NCI-H2227 (cell line): Measurements from ENCODE around the gene IAH1.
"Not testable (repeated sequence)": the region's sequence is repeated elsewhere in the genome, so short reads cannot be mapped to it uniquely, and the experiment has no call there.

Source experiments
- DNase-seq: peaks from one replicate; lab custom pipeline; 2025; ENCODE audit not compliant: unreplicated experiment; lab: John Stamatoyannopoulos, UW

Gene IAH1

DNA sequence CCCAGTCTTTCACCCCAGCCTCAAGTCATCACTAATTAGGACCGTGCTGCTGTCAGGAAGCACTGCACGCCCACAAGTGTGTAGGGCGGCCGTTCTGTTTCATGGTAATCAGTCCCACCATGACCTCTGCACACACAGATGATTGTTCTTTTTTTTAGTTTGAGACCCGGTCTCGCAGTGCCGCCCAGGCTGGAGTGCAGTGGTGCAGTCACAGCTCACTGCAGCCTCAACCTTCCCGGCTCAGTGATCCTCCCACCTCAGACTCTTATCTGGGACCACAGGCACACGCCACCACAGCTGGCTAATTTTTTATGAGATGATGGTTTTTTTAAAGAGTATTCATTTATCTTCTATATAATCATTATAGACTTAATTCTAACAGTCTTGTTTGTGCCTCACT lies 1.8 kb upstream of the IAH1 start:
- DNase-seq = no peak

DNA sequence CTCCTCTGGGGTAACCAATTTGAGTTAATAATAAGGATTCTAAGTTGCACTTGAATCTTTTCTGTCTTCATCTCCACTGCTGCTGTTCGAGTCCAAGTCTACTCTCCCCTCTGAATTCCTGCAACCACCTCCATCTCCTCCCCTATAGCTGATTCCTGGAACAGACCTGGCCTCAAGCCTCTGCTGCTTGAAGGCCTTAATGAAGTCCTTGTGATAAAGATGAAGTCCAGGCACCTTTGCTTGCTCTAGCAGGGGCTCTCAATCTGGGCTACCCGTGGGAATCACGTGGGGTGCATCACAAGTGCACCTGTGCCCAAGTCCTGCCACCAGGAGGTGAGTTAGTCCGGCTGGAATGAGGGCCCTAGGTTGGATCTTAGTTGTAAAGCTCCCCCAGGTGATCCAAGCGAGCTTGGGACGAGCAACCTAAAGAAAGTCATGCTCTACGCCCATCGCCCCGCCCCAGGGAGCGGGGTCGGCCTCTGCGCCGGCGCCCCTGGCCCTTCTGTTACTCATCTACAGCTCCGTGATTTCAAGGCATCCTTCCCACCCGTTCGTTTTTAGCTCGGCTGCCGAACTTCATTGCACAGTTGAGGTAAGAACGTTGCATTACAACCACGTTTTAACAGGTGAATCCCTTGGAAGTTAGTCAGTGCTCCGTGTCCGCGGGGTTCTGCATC lies 905 bp upstream of the IAH1 start:
- peak; percentile 75 for DNase-seq

DNA sequence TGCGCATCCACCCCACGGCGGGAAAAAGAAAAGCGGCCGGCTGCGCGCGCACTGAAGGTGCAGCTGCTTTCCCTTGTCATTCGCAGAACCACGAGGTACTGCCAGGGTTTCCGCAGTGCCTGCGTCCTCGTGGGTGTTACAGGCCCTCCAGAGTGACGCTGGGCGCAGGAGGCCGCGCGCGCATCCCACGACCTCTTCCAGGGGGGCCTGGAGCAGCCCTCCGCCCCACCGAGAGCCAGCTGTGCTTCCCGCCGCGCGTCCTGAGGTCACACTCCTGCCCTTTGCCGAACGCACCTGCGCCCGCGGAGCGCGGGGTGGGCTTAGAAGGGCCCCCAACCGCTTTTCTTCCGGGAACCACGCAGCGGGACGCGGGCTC lies 378 bp upstream of the IAH1 start:
- peak; percentile 79 for DNase-seq

DNA sequence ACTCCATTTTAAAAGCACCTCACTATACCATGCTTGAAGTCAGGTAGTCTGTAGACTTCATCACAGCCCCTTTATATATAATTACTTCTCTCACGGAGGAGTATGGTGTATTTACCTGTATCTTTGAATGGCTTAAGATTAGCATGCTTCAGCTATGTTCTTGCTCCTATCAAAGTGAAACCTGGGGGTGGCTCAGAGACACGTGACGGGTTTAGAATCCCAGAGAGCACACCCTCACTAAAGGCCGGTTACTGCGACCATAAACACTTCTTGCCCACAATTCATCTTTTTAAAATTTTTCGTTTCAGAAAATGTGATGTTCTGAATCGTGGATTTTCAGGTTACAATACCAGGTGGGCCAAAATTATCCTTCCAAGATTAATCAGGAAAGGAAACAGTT lies 3.6 kb downstream of the IAH1 start:
- no peak for DNase-seq

DNA sequence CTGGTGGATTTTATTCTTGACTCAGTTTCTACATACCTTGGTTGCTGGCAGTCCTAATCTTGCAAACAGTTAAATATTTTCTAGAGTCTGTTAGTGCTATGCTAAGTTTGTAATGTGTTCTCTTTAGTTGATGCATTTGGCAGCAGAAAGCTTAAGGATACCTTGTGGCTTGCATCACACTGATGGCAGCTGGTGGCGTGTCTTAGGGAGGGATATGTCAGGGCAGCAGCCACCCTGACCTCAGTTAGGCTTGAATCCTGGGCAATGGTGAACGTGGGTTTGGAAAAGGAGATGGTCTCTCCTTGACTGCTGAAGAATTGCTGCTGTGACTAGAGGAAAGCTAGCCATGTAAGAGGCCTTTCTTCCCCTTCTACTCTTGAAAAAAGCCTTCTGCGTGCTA lies 4.2 kb downstream of the IAH1 start:
- no peak for DNase-seq

DNA sequence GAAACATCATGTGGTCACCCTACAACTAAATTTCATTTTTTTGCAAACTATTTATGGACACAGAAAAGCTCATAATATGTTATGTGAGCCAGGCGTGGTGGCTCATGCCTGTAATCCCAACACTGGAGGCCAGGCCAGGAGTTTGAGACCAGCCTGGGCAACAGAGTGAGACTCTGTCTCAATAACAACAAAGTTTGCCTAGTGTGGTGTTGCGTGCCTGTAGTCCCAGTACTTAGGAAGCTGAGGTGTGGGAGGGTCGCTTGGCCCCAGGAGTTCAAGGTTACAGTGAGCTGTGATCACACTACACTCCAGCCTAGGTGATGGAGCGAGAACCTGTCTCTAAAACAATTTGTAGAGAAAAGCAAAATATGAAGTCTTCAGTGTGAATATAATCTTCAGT lies 5.8 kb downstream of the IAH1 start:
- DNase-seq = no peak

DNA sequence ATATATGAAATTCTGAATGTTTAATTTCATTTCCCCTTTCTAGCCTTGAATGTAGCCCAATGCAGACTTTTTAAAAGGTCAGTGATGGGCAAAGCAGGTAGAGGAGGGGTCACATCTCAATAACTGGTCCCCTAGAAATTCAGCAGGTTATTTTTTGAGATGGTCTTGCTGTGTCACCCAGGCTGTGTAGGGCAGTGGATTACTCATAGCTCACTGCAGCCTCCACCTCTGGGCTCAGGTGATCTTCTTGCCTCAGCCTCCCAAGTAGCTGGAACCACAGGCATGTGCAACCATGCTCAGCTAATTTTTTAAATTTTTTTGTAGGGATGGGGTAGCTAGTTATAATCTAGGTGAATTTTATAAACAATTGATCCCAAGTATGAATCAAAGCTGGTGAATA lies 8.8 kb downstream of the IAH1 start:
- DNase-seq = no peak

DNA sequence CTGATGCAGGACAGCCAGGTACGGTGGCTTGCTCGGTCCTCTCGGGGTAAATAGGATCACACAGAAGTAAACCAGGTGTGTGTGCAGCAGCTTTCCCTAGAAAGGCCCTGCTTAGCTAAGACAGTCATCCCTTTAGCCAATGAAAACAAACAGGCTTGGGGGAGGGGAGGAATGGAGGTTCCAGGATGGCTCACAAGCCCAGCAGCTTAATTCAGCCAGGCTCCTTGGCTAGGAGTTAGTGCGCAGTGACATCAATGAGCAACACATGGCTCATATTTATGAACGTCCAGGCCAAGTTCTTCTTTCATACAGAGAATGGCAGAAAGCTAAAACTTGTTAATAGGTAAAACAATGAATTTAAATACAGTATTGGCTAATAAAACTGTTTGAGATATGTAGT lies 10.2 kb downstream of the IAH1 start:
- no peak for DNase-seq

DNA sequence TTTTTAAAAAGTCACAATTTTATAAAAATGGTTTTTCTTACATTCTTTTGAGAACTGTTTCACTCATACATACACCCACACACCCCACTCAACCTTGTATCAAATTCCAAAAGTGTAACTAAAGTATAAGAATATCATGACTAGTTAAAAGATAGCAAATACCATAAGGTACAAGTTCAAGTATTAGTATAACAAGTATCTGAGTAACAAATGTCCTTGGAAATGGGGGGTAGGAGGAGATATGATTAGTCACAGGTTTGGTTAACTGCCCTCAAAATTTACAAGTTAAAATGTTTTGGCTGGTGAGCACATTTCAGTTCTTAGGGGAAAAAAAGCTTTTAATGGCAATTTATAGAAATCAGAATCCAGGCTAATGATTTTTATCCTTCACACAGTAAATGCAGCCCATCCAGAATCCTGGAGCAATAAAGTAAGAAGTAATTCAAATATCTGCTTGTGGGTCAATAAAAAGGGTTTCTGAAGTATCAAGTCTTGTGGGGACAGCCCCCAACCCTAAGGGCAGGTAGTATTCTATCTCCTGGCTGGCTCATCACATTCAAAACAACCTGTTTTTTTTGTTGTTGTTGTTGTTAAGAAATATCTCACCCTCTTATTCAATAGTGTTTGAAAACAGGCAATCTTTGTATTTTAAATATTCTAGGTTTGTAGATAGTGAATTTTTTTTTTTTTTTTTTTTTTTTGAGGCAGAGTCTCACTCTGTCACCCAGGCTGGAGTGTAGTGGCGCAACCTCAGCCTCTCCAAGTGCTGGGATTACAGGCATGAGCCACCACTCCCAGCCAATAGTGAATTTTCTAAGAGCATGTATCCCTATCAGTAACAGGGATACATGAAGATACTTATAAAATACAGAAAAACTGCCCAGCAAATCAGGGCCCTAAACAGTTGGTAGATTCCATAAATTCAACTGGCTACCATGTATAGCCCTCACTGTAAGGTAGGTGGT lies 14.5 kb downstream of the IAH1 start:
- no peak for DNase-seq

DNA sequence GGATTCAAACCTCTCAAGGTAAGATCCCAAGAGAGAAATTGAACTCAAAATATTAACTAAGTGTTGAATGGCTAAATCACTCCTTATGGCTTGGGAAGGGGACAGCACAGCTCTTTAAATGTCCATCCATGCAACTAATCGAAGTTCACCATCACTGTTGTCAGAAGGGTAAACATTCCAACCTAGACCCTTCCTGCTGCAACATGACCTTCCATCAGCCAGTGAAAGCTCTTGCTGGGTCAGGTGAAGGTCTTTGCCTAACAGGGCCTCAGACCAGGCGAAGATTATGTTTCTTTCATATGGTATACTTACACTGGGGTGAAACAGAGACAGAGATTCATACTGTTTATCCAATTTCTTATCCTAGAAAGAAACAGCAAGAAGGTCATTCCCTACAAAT lies 16.4 kb downstream of the IAH1 start:
- DNase-seq = no peak

DNA sequence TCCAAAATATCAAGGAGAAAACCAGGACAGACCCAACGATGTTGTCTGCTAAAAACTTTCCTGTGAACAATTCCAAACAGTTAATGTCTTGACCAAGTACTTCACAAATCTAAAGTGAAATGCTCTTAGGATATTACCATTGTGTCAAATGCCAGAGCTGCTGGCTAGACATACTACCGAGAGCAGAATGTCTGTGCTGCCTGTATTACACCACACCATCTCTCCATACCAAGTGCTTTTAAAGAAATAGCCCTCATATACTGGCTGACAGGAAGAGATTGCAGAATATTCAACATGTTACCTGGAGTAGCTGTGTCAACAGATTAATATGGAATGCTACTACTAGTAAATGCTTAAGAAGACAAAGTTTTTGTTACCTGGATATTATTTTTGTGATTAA lies 18.6 kb downstream of the IAH1 start:
- no peak for DNase-seq

DNA sequence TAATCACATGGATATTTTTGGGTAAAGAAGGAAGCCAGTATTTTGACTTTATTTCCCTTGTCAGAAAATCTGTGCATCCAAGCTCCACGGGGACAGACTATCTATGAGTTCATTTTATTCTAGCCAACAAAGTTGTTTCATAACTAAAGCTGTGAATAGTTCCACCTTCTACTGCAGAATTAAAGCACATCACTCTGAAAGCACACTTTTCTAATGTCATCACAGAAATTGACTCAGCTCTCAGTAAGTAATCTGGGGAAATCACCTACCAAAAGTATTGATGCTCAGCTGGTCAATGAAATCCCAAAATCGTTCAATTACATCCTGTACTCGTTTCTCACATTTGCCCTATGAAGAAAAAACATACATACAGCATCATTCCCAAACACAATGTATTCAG lies 19.1 kb downstream of the IAH1 start:
- DNase-seq = no peak

DNA sequence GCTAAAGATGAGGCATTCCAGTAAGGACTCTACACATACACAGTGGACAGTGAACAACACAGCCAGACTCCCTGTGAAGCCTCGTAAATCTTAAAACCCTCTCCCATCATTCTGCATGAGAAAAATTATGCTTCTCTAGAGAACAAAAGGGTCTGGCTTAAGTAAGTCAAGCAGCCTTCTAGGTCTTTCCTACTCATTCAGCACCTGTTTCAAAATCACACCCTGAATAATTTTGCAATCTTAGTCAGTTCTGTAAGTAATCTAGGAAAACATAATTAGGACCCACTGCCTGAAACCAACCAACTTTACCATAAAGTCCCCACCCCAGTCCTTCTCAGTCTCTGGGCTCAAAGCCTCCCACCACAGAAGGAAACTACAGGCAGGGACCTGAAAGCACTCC lies 19.7 kb downstream of the IAH1 start:
- DNase-seq = no peak

DNA sequence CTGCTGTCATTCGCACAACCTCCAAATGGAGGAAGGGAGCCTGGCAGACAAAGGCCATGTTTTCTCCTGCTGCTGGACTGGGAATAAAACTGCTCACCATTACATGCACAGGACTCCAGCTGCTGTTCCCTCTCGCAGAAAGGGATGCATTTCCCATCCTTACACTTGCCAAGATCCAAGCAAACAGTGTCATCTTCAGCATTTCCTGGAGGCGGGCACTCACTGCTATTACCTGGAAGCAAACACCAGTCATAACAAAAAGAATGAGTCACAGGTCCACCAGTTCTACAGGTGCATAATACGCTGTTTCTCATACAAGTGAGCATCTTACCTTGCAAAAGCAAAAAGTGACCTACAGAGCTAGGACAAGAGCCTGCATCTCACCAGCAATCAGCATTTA lies 22.7 kb downstream of the IAH1 start:
- DNase-seq = no peak

DNA sequence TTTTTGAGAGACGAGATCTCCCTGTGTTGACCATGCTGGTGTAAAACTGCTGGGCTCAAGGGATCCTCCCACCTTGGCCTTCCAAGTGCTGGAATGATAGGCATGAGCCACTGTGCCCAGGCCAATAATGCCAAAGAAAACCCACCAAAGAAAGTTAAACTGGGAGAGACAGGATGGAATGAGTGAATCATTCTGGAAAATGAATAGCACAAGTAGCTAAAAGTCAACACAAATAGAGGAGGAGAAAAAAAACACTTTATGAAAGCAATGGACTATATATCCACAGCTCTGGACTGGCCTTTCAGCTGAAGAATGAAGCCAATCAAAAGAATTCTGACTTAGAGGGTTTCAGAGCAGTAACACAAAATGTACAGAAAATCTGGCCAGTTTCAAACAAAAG lies 23.9 kb downstream of the IAH1 start:
- DNase-seq = no peak

DNA sequence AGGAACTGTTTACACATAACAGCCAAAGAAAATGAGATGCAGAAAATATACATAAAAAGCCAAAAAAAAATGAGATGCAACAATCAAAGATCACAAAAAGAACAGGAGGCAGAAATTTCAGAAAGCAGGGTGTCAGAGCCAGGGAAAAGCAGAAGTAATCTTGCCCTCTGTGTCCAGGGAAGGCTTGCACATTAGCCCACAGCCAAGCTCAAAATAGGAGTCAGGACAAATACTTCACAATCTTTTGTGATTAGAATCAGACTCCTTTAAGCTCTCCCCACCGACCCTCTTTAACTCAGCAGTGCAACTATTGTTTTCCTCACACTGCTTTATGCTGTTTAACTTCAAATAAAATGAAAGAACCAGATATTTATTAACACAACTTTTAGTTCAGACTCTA lies 34.6 kb downstream of the IAH1 start:
- no peak for DNase-seq

DNA sequence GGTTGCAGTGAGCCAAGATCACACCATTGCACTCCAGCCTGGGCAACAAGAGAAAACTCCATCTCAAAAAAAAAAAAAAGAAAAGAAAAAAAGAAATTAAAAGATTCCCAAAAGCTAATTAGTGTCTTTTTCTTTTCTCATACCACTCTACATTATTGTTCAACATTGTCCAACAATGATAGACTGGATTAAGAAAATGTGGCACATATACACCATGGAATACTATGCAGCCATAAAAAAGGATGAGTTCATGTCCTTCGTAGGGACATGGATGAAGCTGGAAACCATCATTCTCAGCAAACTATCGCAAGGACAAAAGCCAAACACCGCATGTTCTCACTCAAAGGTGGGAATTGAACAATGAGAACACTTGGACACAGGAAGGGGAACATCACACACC lies 39.6 kb downstream of the IAH1 start:
- DNase-seq = not testable (repeated sequence)

DNA sequence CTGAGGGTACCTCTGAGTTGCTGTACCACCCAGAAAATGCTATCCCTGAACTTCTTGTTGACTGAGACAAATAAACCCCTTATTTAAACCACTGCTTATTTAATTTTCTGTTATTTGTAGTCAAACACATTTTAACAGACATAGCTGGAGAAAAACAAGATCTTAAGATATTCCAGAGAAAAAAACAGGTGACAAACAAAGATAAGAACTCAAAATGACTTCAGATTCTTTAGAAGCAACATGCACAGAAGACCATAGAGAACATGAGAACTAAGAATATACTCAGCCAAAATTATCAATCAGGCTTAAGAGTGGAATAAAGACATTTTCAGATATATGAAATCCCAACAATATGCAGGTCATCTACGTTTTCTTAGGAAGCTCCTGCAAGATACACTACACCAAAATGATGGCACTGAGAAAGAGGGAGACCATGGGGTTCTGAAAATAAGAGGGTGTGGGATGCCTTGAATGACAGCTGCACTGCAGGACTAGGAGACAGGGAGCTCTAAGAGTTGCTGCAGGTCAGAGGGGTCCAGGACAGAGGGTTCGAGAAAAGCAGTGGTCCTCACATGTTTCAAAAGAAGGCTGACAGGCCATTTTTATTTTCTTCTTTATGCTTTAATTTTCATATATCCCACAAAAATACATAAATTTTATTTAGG lies 42.9 kb downstream of the IAH1 start:
- DNase-seq = no peak

DNA sequence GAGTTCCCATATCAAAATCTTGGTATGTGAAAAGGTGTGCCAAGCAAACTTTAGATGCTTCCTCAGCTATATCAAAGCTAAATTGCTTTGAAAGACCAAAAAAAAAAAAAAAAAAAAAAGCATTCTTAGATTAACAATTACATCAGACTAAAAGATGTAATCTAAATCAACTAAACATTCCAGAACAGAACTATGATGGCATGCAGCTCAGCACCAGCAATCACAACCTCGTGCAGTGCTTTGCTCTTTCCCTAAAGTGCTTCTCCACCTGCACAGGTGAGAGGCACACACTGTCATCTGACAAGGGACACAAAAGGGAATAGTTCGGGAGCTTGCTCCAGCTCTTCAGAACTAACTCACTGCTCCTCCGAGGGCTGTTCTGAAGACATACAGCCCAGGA lies 43.8 kb downstream of the IAH1 start:
- DNase-seq = no peak

DNA sequence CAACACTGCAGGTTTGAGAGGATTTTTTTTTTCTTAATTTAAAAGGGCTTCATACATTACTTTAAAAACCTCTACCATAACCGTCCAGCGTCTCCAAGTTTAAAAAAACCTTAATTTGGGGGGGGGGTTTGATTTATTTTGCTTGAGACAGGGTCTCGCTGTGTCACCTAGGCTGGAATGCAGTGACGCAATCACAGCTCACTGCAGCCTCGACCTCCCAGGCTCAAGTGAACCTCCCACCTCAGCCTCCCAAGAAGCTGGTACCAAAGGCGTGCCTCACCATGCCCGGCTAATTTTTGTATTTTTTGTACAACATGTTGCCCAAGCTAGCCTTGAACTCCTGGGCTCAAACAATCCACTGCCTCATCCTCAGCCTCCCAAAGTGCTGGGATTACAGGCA lies 44.4 kb downstream of the IAH1 start:
- DNase-seq = no peak

DNA sequence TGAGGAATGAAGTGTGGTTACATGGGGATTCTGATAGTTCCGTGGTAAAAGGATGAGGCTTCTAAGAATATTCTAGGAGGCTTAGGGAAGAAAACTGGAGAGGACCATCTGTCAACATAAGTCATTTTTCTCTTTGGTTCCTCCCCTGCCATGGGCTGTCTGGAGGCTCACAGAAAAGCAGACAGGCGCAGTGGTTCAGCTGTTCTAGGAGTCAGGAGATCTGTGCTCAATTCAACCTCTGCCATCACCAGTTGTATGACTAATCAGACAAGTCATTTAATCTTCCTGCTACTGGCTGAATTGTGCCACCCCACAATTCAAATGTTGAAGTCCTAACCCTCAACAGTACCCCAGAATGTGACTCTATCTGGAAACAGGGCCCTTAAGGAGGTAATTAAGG lies 44.9 kb downstream of the IAH1 start:
- no peak for DNase-seq

DNA sequence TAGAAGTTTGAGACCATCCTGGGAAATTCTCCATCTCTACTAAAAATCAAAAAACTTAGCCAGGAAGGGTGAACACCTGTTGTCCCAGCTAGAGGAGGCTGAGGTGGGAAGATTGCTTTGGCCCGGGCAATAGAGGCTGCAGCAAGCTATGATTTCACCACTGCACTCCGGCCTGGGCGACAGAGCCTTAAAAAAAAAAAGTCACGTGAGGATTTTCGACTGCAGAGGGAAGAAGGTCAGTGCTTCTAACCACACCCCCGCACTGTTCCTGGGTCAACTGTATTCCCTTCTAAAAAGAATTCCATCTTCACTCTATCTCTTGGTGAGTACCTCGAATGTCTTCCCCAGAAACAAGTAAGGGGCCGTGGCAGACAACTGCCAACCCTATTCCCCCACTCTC lies 49.9 kb downstream of the IAH1 start:
- DNase-seq = no peak
